CD14-positive monocyte (primary cell): ENCODE measurements around the gene TCEAL7. TPM values are rescaled to one million over a fixed set of nuclear protein-coding genes. Genes with fewer than 3 reads are reported as not detected.

Source experiments
- DNase-seq, 3 donors: peaks; one replicate each; pipeline ENCODE4 v3.0.0-alpha.2; 2011 to 2022
- H2AFZ ChIP-seq: 2 replicates; pipeline ENCODE4 v1.6.0; 2012; ENCODE audit warnings: mild to moderate bottlenecking, low read depth, low read length, inconsistent platforms; ENCODE audit not compliant: insufficient read depth, poor library complexity, severe bottlenecking
- H3K27ac ChIP-seq, 2 donors: 1 replicate in 1 of 2; 2 replicates in 1 of 2; pipeline ENCODE4 v1.5.1; 2012 to 2013; ENCODE audit warnings: low read length in 2 of 2, control low read depth in 1 of 2, inconsistent platforms in 1 of 2, low read depth in 1 of 2, mild to moderate bottlenecking in 1 of 2
- H3K27me3 ChIP-seq, 2 donors: one replicate each; pipeline versions ENCODE4 v1.6.0 to v1.6.1; 2011 to 2013; ENCODE audit warnings: low read length in 2 of 2; ENCODE audit not compliant: control insufficient read depth in 2 of 2, insufficient read depth in 2 of 2
- H3K36me3 ChIP-seq, 2 donors: replicated peaks in 1 of 2; 1 replicate in 1 of 2; 2 replicates in 1 of 2; pipeline versions ENCODE4 v1.5.1 to v1.6.1; 2012 to 2013; ENCODE audit warnings: low read length in 2 of 2, control low read depth in 1 of 2, inconsistent platforms in 1 of 2, mild to moderate bottlenecking in 1 of 2; ENCODE audit not compliant: insufficient read depth in 2 of 2, control insufficient read depth in 1 of 2
- H3K4me1 ChIP-seq, 2 donors: 1 replicate in 1 of 2; 2 replicates in 1 of 2; pipeline versions ENCODE4 v1.5.1 to v1.6.1; 2012 to 2013; ENCODE audit warnings: low read length in 2 of 2, control low read depth in 1 of 2, inconsistent platforms in 1 of 2, mild to moderate bottlenecking in 1 of 2, moderate library complexity in 1 of 2; ENCODE audit not compliant: insufficient read depth in 2 of 2, control insufficient read depth in 1 of 2
- H3K4me2 ChIP-seq: replicated peaks from 2 replicates; pipeline ENCODE3; 2012; ENCODE audit warnings: low read length, moderate library complexity, mild to moderate bottlenecking; ENCODE audit not compliant: poor library complexity, severe bottlenecking; ENCODE audit errors: extremely low read depth
- H3K4me3 ChIP-seq, 3 experiments: fragments of 200-600 bp in 1 of 3; sonication (generic) in 1 of 3; replicated peaks in 1 of 3; 1 replicate in 2 of 3; 2 replicates in 1 of 3; pipeline ENCODE4 v1.5.1; 2011 to 2013; ENCODE audit warnings: low read length in 3 of 3, mild to moderate bottlenecking in 3 of 3, control low read depth in 2 of 3, low read depth in 2 of 3, inconsistent platforms in 1 of 3, moderate library complexity in 1 of 3
- H3K79me2 ChIP-seq: 2 replicates; pipeline ENCODE4 v1.6.0; 2012; ENCODE audit warnings: mild to moderate bottlenecking, control low read depth, inconsistent platforms, low read length, moderate library complexity; ENCODE audit not compliant: insufficient read depth
- H3K9ac ChIP-seq: 2 replicates; pipeline ENCODE4 v1.6.0; 2017; ENCODE audit warnings: low read length, mild to moderate bottlenecking; ENCODE audit not compliant: insufficient read depth, poor library complexity, severe bottlenecking
- H3K9me3 ChIP-seq, 2 donors: replicated peaks in 1 of 2; 1 replicate in 1 of 2; 2 replicates in 1 of 2; pipeline versions ENCODE4 v1.5.1 to v1.6.1; 2012 to 2013; ENCODE audit warnings: low read length in 2 of 2, control low read depth in 1 of 2; ENCODE audit not compliant: control insufficient read depth in 1 of 2, insufficient read depth in 1 of 2
- H4K20me1 ChIP-seq: 2 replicates; pipeline ENCODE4 v1.6.0; 2012; ENCODE audit warnings: mild to moderate bottlenecking, low read length, control low read depth, moderate library complexity; ENCODE audit not compliant: insufficient read depth
- H3K27ac Mint-ChIP-seq, 7 donors: one replicate each; pipeline ENCODE4 v1.8.0; 2020; ENCODE audit warnings: mild to moderate bottlenecking in 7 of 7, mixed read lengths in 7 of 7, moderate library complexity in 6 of 7, inconsistent platforms in 2 of 7
- H3K27me3 Mint-ChIP-seq, 3 donors: one replicate each; pipeline ENCODE4 v1.8.0; 2021 to 2022; ENCODE audit warnings: low read depth in 3 of 3, mild to moderate bottlenecking in 3 of 3, mixed read lengths in 3 of 3, moderate library complexity in 3 of 3, inconsistent platforms in 1 of 3
- H3K36me3 Mint-ChIP-seq, 2 donors: one replicate each; pipeline ENCODE4 v1.8.0; 2020; ENCODE audit warnings: mixed read lengths in 2 of 2, inconsistent platforms in 1 of 2, mild to moderate bottlenecking in 1 of 2
- H3K4me1 Mint-ChIP-seq: one replicate; pipeline ENCODE4 v1.8.0; 2020; ENCODE audit warnings: mild to moderate bottlenecking, mixed read lengths
- H3K4me3 Mint-ChIP-seq, 2 donors: one replicate each; pipeline ENCODE4 v1.8.0; 2020; ENCODE audit warnings: mild to moderate bottlenecking in 2 of 2, mixed read lengths in 2 of 2, moderate library complexity in 1 of 2
- H3K9me3 Mint-ChIP-seq, 7 donors: one replicate each; pipeline ENCODE4 v1.8.0; 2020 to 2022; ENCODE audit warnings: mixed read lengths in 7 of 7, mild to moderate bottlenecking in 6 of 7, moderate library complexity in 6 of 7, inconsistent platforms in 2 of 7
- CTCF ChIP-seq: fragments of 200-600 bp; IDR thresholded peaks from one replicate; pipeline ENCODE4 v1.8.0; 2022; ENCODE audit warnings: antibody characterized with exemption, mild to moderate bottlenecking
- WGBS: methylation state at CpG from one replicate; pipeline ENCODE4 v1.1.5; 2013; ENCODE audit warnings: missing lambda C conversion rate; ENCODE audit not compliant: insufficient coverage; 5-methylcytosine and 5-hydroxymethylcytosine counted together
- intact Hi-C, 2 donors: fragments of 100-400 bp; cut with micrococcal nuclease; formaldehyde crosslinking; loops; one replicate each; pipeline versions ENCODE4 v1.15.0 to v1.15.1; 2023
- polyA plus RNA-seq, 3 donors: library from polyadenylated mRNA; depleted of rRNA in 1 of 3; unstranded in 2 of 3; stranded (reverse) in 1 of 3; fragments of 300-500 nt in 2 of 3; fragments of >200 nt in 1 of 3; fragmentation: Illumina TruSeq in 2 of 3; gene quantifications; 1 replicate in 2 of 3; 2 replicates in 1 of 3; pipeline ENCODE4 v1.2.3, GENCODE V29; 2012 to 2021

Gene TCEAL7
- polyA plus RNA-seq, 3 donors: not detected

DNA sequence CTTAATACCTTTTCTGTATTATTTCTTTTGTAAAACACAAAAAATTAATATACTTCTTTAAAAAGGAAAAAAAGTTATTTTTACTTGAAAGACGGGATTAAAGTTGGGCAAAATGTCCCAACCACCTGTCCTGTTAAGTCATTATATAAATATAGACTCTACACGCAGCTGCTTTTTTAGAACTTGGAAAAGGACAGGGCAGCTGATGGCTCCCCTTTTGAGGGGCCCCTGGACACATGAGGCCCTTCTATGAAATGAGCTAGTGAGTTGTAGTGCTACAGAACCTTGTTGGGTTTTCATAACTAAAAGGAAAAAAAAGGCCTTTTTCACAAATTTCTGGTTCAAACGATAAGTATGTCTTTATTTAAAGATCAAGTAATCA is 18.6 kb upstream of the TCEAL7 start:
- Mint-ChIP-seq H3K27ac (no peak overlapping the region), H3K27me3 (peaks cover 6 to 18% (median 17%) of the 10 kb centered on the region in 3 donors), H3K9me3 (peaks cover 0 to 6% (median 0%) of the 10 kb centered on the region in 7 donors), H3K4me1 (peaks cover 3% of the 10 kb centered on the region), H3K36me3 (no peaks in the 10 kb centered on the region), H3K4me3 (peak overlapping the region in 1 of 2 donors; percentile 81)
- H2AFZ ChIP-seq: no peak overlapping the region
- H3K79me2 ChIP-seq: no peaks in the 10 kb centered on the region
- peaks cover 7% of the 10 kb centered on the region in 2 donors for H3K4me1 ChIP-seq
- WGBS: no CpG with 5 or more reads among the region's 3 CpGs
- no peaks in the 10 kb centered on the region for H4K20me1 ChIP-seq
- no peak overlapping the region for H3K4me2 ChIP-seq
- H3K36me3 ChIP-seq: no peaks in the 10 kb centered on the region
- H3K9ac ChIP-seq: no peak overlapping the region
- H3K27me3 ChIP-seq: peaks cover 2 to 10% of the 10 kb centered on the region in 2 donors
- intact Hi-C loops: no loop called here
- H3K9me3 ChIP-seq: no peaks in the 10 kb centered on the region
- H3K4me3 ChIP-seq: no peak overlapping the region
- TF ChIP-seq CTCF: no peak
- no peak for DNase-seq
- no peak overlapping the region for H3K27ac ChIP-seq

- H3K4me2 ChIP-seq: no peak overlapping the region
- H3K79me2 ChIP-seq: no peaks in the 10 kb centered on the region
- intact Hi-C loops: no loop called here
- H3K9ac ChIP-seq: no peak overlapping the region
- no peaks in the 10 kb centered on the region for H3K36me3 Mint-ChIP-seq
- H4K20me1 ChIP-seq: no peaks in the 10 kb centered on the region
- no peaks in the 10 kb centered on the region for H3K9me3 ChIP-seq
- DNase-seq: no peak
- peaks cover 0 to 8% (median 0%) of the 10 kb centered on the region in 7 donors for H3K9me3 Mint-ChIP-seq
- no peak overlapping the region for H3K27ac ChIP-seq
- H3K4me3 ChIP-seq: no peak overlapping the region
- peaks cover 10% of the 10 kb centered on the region for H3K4me1 Mint-ChIP-seq
- peaks cover 17 to 27% of the 10 kb centered on the region in 2 donors for H3K27me3 ChIP-seq
- H3K4me1 ChIP-seq: no peaks in the 10 kb centered on the region
- H3K4me3 Mint-ChIP-seq: peak overlapping the region in 1 of 2 donors; percentile 73
- H3K27ac Mint-ChIP-seq: no peak overlapping the region
- TF ChIP-seq CTCF: no peak
- H2AFZ ChIP-seq: no peak overlapping the region
- WGBS: 29% methylated on average over 9 of the region's 21 CpGs
- no peaks in the 10 kb centered on the region for H3K36me3 ChIP-seq
- H3K27me3 Mint-ChIP-seq: peaks cover 21 to 33% (median 23%) of the 10 kb centered on the region in 3 donors
Measured at GRCh38 chrX:103330681-103331288, 746 bp downstream of the TCEAL7 start.
